HepG2 (cell line): ENCODE results near the gene JDP2. TPM values are rescaled to one million over a fixed set of nuclear protein-coding genes. Genes with fewer than 3 reads are reported as not detected.
A peak's percentile ranks its signal among the peaks of the same experiment; 100 is the strongest.

Source experiments
- KIAA2018 ChIP-seq: sonication (generic); formaldehyde crosslinking; IDR thresholded peaks from 2 replicates; pipeline ENCODE4 v1.5.0; 2020; ENCODE audit warnings: mild to moderate bottlenecking, missing genetic modification reagents, borderline replicate concordance
- NFIB ChIP-seq: sonication (generic); formaldehyde crosslinking; IDR thresholded peaks from 2 replicates; pipeline ENCODE4 v1.9.0; 2021; ENCODE audit warnings: missing genetic modification reagents, mild to moderate bottlenecking, borderline replicate concordance
- SIX4 ChIP-seq: sonication (generic); formaldehyde crosslinking; IDR thresholded peaks from 2 replicates; pipeline ENCODE4 v1.4.0; 2020; ENCODE audit warnings: missing genetic modification reagents
- TCF7 ChIP-seq: sonication (generic); IDR thresholded peaks from 2 replicates; pipeline ENCODE4 v1.6.1; 2016; ENCODE audit warnings: antibody characterized with exemption, low read depth
- polyA plus RNA-seq, 8 experiments: library from polyadenylated mRNA; depleted of rRNA in 3 of 8; stranded (reverse) in 7 of 8; unstranded in 1 of 8; fragments of >200 nt; fragmentation: Illumina TruSeq in 4 of 8; extraction: Trizol in 4 of 8; gene quantifications; 2 replicates each; pipeline versions ENCODE4 v1.2.1 to v1.2.3, GENCODE V29; 2011 to 2016; ENCODE audit warnings: low read depth in 4 of 8, missing spikeins in 1 of 8, mixed read lengths in 1 of 8; ENCODE audit not compliant: insufficient read depth in 1 of 8
- total RNA-seq, 5 experiments: library from RNA; depleted of rRNA; stranded (reverse); fragments of >200 nt; fragmentation: Illumina TruSeq; extraction: Trizol; gene quantifications; 2 replicates each; pipeline ENCODE4 v1.2.3, GENCODE V29; 2016; ENCODE audit warnings: low read depth in 1 of 5
- TF ChIP-seq, protein P1 (sequence below): sonication (generic); formaldehyde crosslinking; conservative IDR thresholded peaks from 2 replicates; pipeline ENCODE4 v1.4.0; 2020; ENCODE audit warnings: mild to moderate bottlenecking, missing genetic modification reagents, moderate library complexity
- TF ChIP-seq, protein P2 (sequence below), 2 experiments: fragments of 450-650 bp in 1 of 2; sonication (generic) in 1 of 2; formaldehyde crosslinking in 1 of 2; IDR thresholded peaks; 2 replicates each; pipeline versions ENCODE4 v1.6.1 to v1.8.0; 2016 to 2022; ENCODE audit warnings: antibody characterized with exemption in 1 of 2, mild to moderate bottlenecking in 1 of 2, missing genetic modification reagents in 1 of 2

JDP2 gene
- total and polyA plus RNA-seq, 2 of the 13 experiments (the other 11 are each of a cell fraction or from before 2014, with no cell fraction given): 8.0 to 8.9 TPM

- TF ChIP-seq KIAA2018 (CRISPR knock-in tag): no peak
- TF ChIP-seq TCF7: peak; percentile 60
- no peak for TF ChIP-seq NFIB (CRISPR knock-in tag)
- TF ChIP-seq, protein P1, sequence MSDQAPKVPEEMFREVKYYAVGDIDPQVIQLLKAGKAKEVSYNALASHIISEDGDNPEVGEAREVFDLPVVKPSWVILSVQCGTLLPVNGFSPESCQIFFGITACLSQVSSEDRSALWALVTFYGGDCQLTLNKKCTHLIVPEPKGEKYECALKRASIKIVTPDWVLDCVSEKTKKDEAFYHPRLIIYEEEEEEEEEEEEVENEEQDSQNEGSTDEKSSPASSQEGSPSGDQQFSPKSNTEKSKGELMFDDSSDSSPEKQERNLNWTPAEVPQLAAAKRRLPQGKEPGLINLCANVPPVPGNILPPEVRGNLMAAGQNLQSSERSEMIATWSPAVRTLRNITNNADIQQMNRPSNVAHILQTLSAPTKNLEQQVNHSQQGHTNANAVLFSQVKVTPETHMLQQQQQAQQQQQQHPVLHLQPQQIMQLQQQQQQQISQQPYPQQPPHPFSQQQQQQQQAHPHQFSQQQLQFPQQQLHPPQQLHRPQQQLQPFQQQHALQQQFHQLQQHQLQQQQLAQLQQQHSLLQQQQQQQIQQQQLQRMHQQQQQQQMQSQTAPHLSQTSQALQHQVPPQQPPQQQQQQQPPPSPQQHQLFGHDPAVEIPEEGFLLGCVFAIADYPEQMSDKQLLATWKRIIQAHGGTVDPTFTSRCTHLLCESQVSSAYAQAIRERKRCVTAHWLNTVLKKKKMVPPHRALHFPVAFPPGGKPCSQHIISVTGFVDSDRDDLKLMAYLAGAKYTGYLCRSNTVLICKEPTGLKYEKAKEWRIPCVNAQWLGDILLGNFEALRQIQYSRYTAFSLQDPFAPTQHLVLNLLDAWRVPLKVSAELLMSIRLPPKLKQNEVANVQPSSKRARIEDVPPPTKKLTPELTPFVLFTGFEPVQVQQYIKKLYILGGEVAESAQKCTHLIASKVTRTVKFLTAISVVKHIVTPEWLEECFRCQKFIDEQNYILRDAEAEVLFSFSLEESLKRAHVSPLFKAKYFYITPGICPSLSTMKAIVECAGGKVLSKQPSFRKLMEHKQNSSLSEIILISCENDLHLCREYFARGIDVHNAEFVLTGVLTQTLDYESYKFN (CRISPR knock-in tag): no peak
- peak; percentile 82; the same call in 1 of the 2 replicates for TF ChIP-seq SIX4 (CRISPR knock-in tag)
- TF ChIP-seq, protein P2, sequence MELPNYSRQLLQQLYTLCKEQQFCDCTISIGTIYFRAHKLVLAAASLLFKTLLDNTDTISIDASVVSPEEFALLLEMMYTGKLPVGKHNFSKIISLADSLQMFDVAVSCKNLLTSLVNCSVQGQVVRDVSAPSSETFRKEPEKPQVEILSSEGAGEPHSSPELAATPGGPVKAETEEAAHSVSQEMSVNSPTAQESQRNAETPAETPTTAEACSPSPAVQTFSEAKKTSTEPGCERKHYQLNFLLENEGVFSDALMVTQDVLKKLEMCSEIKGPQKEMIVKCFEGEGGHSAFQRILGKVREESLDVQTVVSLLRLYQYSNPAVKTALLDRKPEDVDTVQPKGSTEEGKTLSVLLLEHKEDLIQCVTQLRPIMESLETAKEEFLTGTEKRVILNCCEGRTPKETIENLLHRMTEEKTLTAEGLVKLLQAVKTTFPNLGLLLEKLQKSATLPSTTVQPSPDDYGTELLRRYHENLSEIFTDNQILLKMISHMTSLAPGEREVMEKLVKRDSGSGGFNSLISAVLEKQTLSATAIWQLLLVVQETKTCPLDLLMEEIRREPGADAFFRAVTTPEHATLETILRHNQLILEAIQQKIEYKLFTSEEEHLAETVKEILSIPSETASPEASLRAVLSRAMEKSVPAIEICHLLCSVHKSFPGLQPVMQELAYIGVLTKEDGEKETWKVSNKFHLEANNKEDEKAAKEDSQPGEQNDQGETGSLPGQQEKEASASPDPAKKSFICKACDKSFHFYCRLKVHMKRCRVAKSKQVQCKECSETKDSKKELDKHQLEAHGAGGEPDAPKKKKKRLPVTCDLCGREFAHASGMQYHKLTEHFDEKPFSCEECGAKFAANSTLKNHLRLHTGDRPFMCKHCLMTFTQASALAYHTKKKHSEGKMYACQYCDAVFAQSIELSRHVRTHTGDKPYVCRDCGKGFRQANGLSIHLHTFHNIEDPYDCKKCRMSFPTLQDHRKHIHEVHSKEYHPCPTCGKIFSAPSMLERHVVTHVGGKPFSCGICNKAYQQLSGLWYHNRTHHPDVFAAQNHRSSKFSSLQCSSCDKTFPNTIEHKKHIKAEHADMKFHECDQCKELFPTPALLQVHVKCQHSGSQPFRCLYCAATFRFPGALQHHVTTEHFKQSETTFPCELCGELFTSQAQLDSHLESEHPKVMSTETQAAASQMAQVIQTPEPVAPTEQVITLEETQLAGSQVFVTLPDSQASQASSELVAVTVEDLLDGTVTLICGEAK (IDR thresholded peaks at IDR 0.05): no peak
- TF ChIP-seq, protein P2 (CRISPR knock-in tag; IDR thresholded peaks at IDR 0.05): no peak
Measured at GRCh38 chr14:75426332-75427125, 1.3 kb upstream of the JDP2 start (continued).
